Stomach (tissue), 9 donors: ENCODE data around the gene HGD. TPM values are rescaled to one million over a fixed set of nuclear protein-coding genes. Genes with fewer than 3 reads are reported as not detected.

Experiments used
- DNase-seq, 2 donors: peaks; one replicate each; pipeline versions ENCODE4 v3.0.0 to v3.0.0-alpha.2; 2013 to 2019
- H3K27ac ChIP-seq, 5 donors: fragments of 200-600 bp in 4 of 5; sonication (generic) in 4 of 5; one replicate each; pipeline ENCODE4 v1.5.1; 2013 to 2019; ENCODE audit warnings: mild to moderate bottlenecking in 1 of 5, moderate library complexity in 1 of 5
- H3K27me3 ChIP-seq, 3 donors: fragments of 200-600 bp; sonication (generic); one replicate each; pipeline ENCODE4 v1.5.1; 2017 to 2019; ENCODE audit warnings: mixed run types in 1 of 3
- H3K36me3 ChIP-seq, 4 donors: fragments of 200-600 bp; sonication (generic); 1 replicate in 3 of 4; 2 replicates in 1 of 4; pipeline ENCODE4 v1.5.1; 2016 to 2019
- H3K4me1 ChIP-seq, 4 donors: fragments of 200-600 bp; sonication (generic); one replicate each; pipeline ENCODE4 v1.5.1; 2016 to 2019
- H3K4me3 ChIP-seq, 4 donors: fragments of 200-600 bp; sonication (generic) in 3 of 4; one replicate each; pipeline ENCODE4 v1.5.1; 2016 to 2019; ENCODE audit warnings: mild to moderate bottlenecking in 1 of 4
- H3K9me3 ChIP-seq, 4 donors: fragments of 200-600 bp; sonication (generic); one replicate each; pipeline ENCODE4 v1.5.1; 2016 to 2019
- CTCF ChIP-seq, 7 experiments: fragments of 450-650 bp in 4 of 7; fragments of 200-600 bp in 3 of 7; sonication (generic) in 3 of 7; IDR thresholded peaks; one replicate each; pipeline ENCODE4 v1.5.1; 2016 to 2019; ENCODE audit warnings: antibody characterized with exemption in 7 of 7, control low read depth in 2 of 7, mild to moderate bottlenecking in 1 of 7
- EP300 ChIP-seq: sonication (generic); formaldehyde crosslinking; IDR thresholded peaks from one replicate; pipeline ENCODE4 v1.6.1; 2017; ENCODE audit warnings: antibody characterized with exemption
- POLR2A ChIP-seq, 4 donors: fragments of 450-650 bp; IDR thresholded peaks; one replicate each; pipeline ENCODE4 v1.6.1; 2016; ENCODE audit warnings: antibody characterized with exemption in 4 of 4, control low read depth in 2 of 4, mild to moderate bottlenecking in 1 of 4, moderate library complexity in 1 of 4
- POLR2AphosphoS5 ChIP-seq, 3 donors: sonication (generic); formaldehyde crosslinking; IDR thresholded peaks; one replicate each; pipeline ENCODE4 v1.6.1; 2016; ENCODE audit warnings: antibody characterized with exemption in 3 of 3
- WGBS, 5 donors: extraction: QIAGEN DNeasy Blood & Tissue Kit in 3 of 5; methylation state at CpG; one replicate each; pipeline versions ENCODE4 v1.1.5 to v1.1.7; 2013 to 2018; 5-methylcytosine and 5-hydroxymethylcytosine counted together
- intact Hi-C: fragments of 100-400 bp; cut with DNase I; formaldehyde crosslinking; loops from one replicate; pipeline ENCODE4 v1.15.1; 2023; ENCODE audit warnings: low total_unique reads
- polyA plus RNA-seq, 3 donors: library from polyadenylated mRNA; stranded (reverse); fragments of 200-250 nt; gene quantifications; one replicate each; pipeline ENCODE4 v1.2.3, GENCODE V29; 2013
- total RNA-seq, 5 donors: library from RNA; depleted of rRNA; stranded (reverse); fragments of >200 nt; gene quantifications; one replicate each; pipeline versions ENCODE4 v1.1.0 to v1.2.3, GENCODE V29; 2014 to 2016
- donor health status: healthy with polysubstance abuse.
- donor health status: Bipolar disorder and iron deficiency.
- donor health status: healthy.

HGD gene
- total and polyA plus RNA-seq, 8 donors: 6.3 to 66.5 (median 16.2) TPM

GRCh38 chr3:120683671-120684301, 1.7 kb upstream of the HGD start:
- intact Hi-C loops: no loop called here
- Histone ChIP-seq H3K9me3 (no peaks in the 10 kb centered on the region), H3K27me3 (no peaks in the 10 kb centered on the region), H3K4me1 (peaks cover 15 to 44% (median 27%) of the 10 kb centered on the region in 4 donors), H3K27ac (peak overlapping the region in 3 of 5 donors; percentile 82 to 87 (median 84)), H3K4me3 (no peak overlapping the region), H3K36me3 (peaks cover 0 to 6% (median 0%) of the 10 kb centered on the region in 4 donors)
- no peak for TF ChIP-seq POLR2AphosphoS5 (IDR thresholded peaks at IDR 0.05)
- TF ChIP-seq EP300: no peak
- no peak for TF ChIP-seq POLR2A (IDR thresholded peaks at IDR 0.05)
- no peak for TF ChIP-seq CTCF (IDR thresholded peaks at IDR 0.05)
- no peak for DNase-seq
- WGBS, 5 donors: 35 to 60% (median 54%) methylated on average over 3 of the region's 3 CpGs

- Histone ChIP-seq H3K27ac (peak overlapping the region; percentile 16 to 87 (median 82)), H3K36me3 (peaks cover 0 to under 1% (median 0%) of the 10 kb centered on the region in 4 donors), H3K27me3 (no peaks in the 10 kb centered on the region), H3K4me3 (no peak overlapping the region), H3K4me1 (peaks cover 18 to 48% (median 32%) of the 10 kb centered on the region in 4 donors), H3K9me3 (no peaks in the 10 kb centered on the region)
- TF ChIP-seq CTCF (IDR thresholded peaks at IDR 0.05) (no peak), POLR2A (IDR thresholded peaks at IDR 0.05) (no peak), EP300 (no peak), POLR2AphosphoS5 (IDR thresholded peaks at IDR 0.05) (no peak)
- peak in 1 of 2 donors; percentile 10 for DNase-seq
- WGBS, 5 donors: 59 to 100% (median 91%) methylated on average over 1 of the region's 1 CpG
- intact Hi-C loops: no loop called here
Observed at GRCh38 chr3:120683213-120683612, 1.2 kb upstream of the HGD start.

GRCh38 chr3:120681506-120682038, 467 bp downstream of the HGD start:
- Histone ChIP-seq H3K4me1 (peaks cover 24 to 55% (median 38%) of the 10 kb centered on the region in 4 donors), H3K9me3 (no peaks in the 10 kb centered on the region), H3K27me3 (no peaks in the 10 kb centered on the region), H3K4me3 (peak overlapping the region; percentile 25 to 37 (median 32)), H3K36me3 (no peaks in the 10 kb centered on the region), H3K27ac (peak overlapping the region; percentile 77 to 87 (median 84))
- no peak for DNase-seq
- intact Hi-C loops: no loop called here
- TF ChIP-seq CTCF (IDR thresholded peaks at IDR 0.05) (no peak), EP300 (no peak), POLR2AphosphoS5 (IDR thresholded peaks at IDR 0.05) (no peak), POLR2A (IDR thresholded peaks at IDR 0.05) (no peak)
- 73 to 83% (median 80%) methylated on average over 4 of the region's 4 CpGs for WGBS, 5 donors

GRCh38 chr3:120681018-120681417, 1.0 kb downstream of the HGD start:
- 33 to 91% (median 71%) methylated on average over 2 of the region's 2 CpGs for WGBS, 5 donors
- TF ChIP-seq POLR2A (IDR thresholded peaks at IDR 0.05): no peak
- no peak for TF ChIP-seq CTCF (IDR thresholded peaks at IDR 0.05)
- no peak for TF ChIP-seq POLR2AphosphoS5 (IDR thresholded peaks at IDR 0.05)
- TF ChIP-seq EP300: no peak
- no peak for DNase-seq
- Histone ChIP-seq H3K27me3 (no peaks in the 10 kb centered on the region), H3K4me3 (peak overlapping the region; percentile 25 to 37 (median 32)), H3K27ac (peak overlapping the region; percentile 34 to 87 (median 82)), H3K36me3 (no peaks in the 10 kb centered on the region), H3K4me1 (peaks cover 24 to 55% (median 38%) of the 10 kb centered on the region in 4 donors), H3K9me3 (no peaks in the 10 kb centered on the region)
- intact Hi-C loops: no loop called here
